Measurements from ENCODE around the gene ACLY. TPM values are rescaled to one million over a fixed set of nuclear protein-coding genes. Genes with fewer than 3 reads are reported as not detected.
A peak's percentile ranks its signal among the peaks of the same experiment; 100 is the strongest.

The ACLY gene
- total RNA-seq, 2 experiments from 2014 or later = 102 to 222 TPM

DNA sequence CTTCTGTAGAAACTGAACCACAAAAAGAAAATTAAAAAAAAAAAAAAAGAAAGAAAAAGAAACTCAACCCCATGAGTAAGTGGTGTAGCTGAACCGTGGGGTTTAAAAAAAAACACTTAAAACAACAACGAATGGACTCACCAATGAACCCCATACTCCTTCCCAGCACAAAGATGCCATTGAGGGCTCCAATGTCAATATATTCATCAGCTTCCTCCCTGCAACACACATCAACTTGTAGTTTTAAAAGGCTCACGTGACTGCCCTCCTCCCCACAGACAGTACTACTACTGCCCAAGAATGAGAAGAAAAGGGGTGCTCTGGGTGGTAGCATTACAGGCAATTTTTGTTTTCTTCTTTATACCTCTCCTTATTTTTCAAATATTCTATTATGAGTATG is 50.2 kb downstream of the ACLY start:
- no peaks in the 10 kb centered on the region for H3K9me2 ChIP-seq (ENCODE audit: insufficient read depth, low read length)
- peaks cover 4% of the 10 kb centered on the region for H3K4me1 ChIP-seq (ENCODE audit: insufficient read depth, low read length, poor library complexity, severe bottlenecking)
- H3K36me3 ChIP-seq (ENCODE audit: insufficient read depth, low read length) = peaks cover 65% of the 10 kb centered on the region
- no peak for DNase-seq (ENCODE audit: low spot score)
- CTCF ChIA-PET (ENCODE audit: unreplicated experiment) = no interaction called here
- TF ChIP-seq EZH2phosphoT487 (IDR thresholded peaks at IDR 0.05; ENCODE audit: borderline replicate concordance, low read depth, low read length) = no peak
- TF ChIP-seq, protein P1, sequence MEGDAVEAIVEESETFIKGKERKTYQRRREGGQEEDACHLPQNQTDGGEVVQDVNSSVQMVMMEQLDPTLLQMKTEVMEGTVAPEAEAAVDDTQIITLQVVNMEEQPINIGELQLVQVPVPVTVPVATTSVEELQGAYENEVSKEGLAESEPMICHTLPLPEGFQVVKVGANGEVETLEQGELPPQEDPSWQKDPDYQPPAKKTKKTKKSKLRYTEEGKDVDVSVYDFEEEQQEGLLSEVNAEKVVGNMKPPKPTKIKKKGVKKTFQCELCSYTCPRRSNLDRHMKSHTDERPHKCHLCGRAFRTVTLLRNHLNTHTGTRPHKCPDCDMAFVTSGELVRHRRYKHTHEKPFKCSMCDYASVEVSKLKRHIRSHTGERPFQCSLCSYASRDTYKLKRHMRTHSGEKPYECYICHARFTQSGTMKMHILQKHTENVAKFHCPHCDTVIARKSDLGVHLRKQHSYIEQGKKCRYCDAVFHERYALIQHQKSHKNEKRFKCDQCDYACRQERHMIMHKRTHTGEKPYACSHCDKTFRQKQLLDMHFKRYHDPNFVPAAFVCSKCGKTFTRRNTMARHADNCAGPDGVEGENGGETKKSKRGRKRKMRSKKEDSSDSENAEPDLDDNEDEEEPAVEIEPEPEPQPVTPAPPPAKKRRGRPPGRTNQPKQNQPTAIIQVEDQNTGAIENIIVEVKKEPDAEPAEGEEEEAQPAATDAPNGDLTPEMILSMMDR (conservative IDR thresholded peaks at IDR 0.05; ENCODE audit: low read length) = no peak
- H3K27ac ChIP-seq (ENCODE audit: low read depth, low read length, poor library complexity, severe bottlenecking) = no peak overlapping the region
- no peak overlapping the region for H3K4me3 ChIP-seq (ENCODE audit: low read depth, low read length, poor library complexity, severe bottlenecking)
- no TSS peak for BruUV-seq (replicated peaks)
- H2AFZ ChIP-seq (ENCODE audit: low read length) = no peak overlapping the region
- H3K4me2 ChIP-seq (ENCODE audit: low read length) = no peak overlapping the region
- POLR2A ChIA-PET = interaction anchor here (0.5 to 1.3 kb wide), 3 partner anchors 11 to 72 kb away, joined by 3 read pairs; no protein-coding TSS in a partner anchor
- peaks cover 8% of the 10 kb centered on the region; the same call in 1 of the 2 replicates for H4K20me1 ChIP-seq (ENCODE audit: insufficient read depth, low read length)
- intact Hi-C loops (cut with micrococcal nuclease; ENCODE audit: unreplicated experiment) = loop anchor here (5.0 kb wide), 1 partner anchor 131 kb away; no protein-coding TSS in a partner anchor
- peaks cover 13% of the 10 kb centered on the region for H3K79me2 ChIP-seq (ENCODE audit: insufficient read depth, low read depth, low read length)
- H3K9me3 ChIP-seq (ENCODE audit: low read length) = no peaks in the 10 kb centered on the region

DNA sequence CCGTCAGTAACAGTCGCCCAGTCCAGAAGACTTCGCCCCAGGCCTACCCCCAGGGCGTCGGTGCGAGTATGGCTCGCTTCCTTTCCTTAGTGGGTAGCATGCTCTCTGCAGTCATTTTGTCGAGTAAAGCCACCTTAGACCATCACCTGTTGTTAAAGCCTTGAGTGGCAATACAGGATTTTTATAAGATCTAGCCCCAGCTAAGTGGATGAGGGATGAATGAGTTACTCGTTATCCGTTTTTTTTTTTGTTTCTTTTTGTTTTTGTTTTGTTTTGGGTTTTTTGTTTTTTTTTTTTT is 53.2 kb downstream of the ACLY start:
- Histone ChIP-seq H3K4me3 (ENCODE audit: low read depth, low read length, poor library complexity, severe bottlenecking) (peak overlapping the region; percentile 92), H3K4me1 (ENCODE audit: insufficient read depth, low read length, poor library complexity, severe bottlenecking) (peaks cover 21% of the 10 kb centered on the region), H2AFZ (ENCODE audit: low read length) (peak overlapping the region; percentile 4; the same call in 1 of the 2 replicates), H4K20me1 (ENCODE audit: insufficient read depth, low read length) (peaks cover 10% of the 10 kb centered on the region; the same call in 1 of the 2 replicates), H3K27ac (ENCODE audit: low read depth, low read length, poor library complexity, severe bottlenecking) (peak overlapping the region; percentile 82), H3K9me2 (ENCODE audit: insufficient read depth, low read length) (no peaks in the 10 kb centered on the region), H3K36me3 (ENCODE audit: insufficient read depth, low read length) (peaks cover 37% of the 10 kb centered on the region), H3K79me2 (ENCODE audit: insufficient read depth, low read depth, low read length) (peaks cover 42% of the 10 kb centered on the region), H3K9me3 (ENCODE audit: low read length) (no peaks in the 10 kb centered on the region), H3K4me2 (ENCODE audit: low read length) (peak overlapping the region; percentile 54)
- no TSS peak for BruUV-seq (replicated peaks)
- no peak for TF ChIP-seq EZH2phosphoT487 (IDR thresholded peaks at IDR 0.05; ENCODE audit: borderline replicate concordance, low read depth, low read length)
- TF ChIP-seq, protein P1 (conservative IDR thresholded peaks at IDR 0.05; ENCODE audit: low read length) = no peak; the same call in 1 of the 2 replicates
- no peak for DNase-seq (ENCODE audit: low spot score)
- ChIA-PET POLR2A (interaction anchor here (0.7 to 2.6 kb wide), 6 partner anchors 13 to 177 kb away, joined by 3 to 11 read pairs (median 3); no protein-coding TSS in a partner anchor), CTCF (ENCODE audit: unreplicated experiment) (no interaction called here)
- intact Hi-C loops (cut with micrococcal nuclease; ENCODE audit: unreplicated experiment) = loop anchor here (5.0 kb wide), 1 partner anchor 128 kb away; no protein-coding TSS in a partner anchor
